ENCODE results near the gene ZBTB40. TPM values are rescaled to one million over a fixed set of nuclear protein-coding genes. Genes with fewer than 3 reads are reported as not detected.

ZBTB40 gene
- total RNA-seq, 6 experiments from 2014 or later, result 6.2 to 7.6 (median 7.0) TPM

DNA sequence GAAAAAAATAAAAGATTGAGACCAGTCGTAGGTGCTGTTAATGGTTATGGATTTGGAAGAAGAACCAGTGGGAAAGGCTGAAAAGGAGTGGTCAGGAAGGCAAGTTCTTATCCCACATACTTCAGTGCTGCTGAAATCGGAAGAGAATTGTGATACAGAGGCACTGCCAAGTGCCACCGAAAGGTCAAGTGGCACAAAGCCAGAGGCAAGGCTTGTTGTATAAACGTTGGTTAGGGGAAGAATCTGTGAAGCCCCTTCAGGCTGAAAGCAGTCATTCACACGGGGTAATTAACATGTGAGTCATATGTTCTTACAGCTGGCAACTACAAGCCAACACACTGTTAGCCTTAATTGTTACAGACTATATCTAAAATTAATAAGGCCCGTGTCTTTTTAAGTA, 48.8 kb downstream of the ZBTB40 start:
- DNase-seq (peak in 2 of 3 donors; percentile 57 to 62), ATAC-seq (peak; percentile 61 to 79 (median 70))
- intact Hi-C loops (cut with DNase I), result no loop called here
- TF ChIP-seq POLR2A (IDR thresholded peaks at IDR 0.05), result no peak
- TF ChIP-seq, protein P1, sequence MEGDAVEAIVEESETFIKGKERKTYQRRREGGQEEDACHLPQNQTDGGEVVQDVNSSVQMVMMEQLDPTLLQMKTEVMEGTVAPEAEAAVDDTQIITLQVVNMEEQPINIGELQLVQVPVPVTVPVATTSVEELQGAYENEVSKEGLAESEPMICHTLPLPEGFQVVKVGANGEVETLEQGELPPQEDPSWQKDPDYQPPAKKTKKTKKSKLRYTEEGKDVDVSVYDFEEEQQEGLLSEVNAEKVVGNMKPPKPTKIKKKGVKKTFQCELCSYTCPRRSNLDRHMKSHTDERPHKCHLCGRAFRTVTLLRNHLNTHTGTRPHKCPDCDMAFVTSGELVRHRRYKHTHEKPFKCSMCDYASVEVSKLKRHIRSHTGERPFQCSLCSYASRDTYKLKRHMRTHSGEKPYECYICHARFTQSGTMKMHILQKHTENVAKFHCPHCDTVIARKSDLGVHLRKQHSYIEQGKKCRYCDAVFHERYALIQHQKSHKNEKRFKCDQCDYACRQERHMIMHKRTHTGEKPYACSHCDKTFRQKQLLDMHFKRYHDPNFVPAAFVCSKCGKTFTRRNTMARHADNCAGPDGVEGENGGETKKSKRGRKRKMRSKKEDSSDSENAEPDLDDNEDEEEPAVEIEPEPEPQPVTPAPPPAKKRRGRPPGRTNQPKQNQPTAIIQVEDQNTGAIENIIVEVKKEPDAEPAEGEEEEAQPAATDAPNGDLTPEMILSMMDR (IDR thresholded peaks at IDR 0.05), result peak in 1 of 4 donors; percentile 4
- 19% methylated on average over 6 of the region's 6 CpGs for WGBS (ENCODE audit: insufficient coverage, low coverage, low lambda C conversion rate, missing lambda C conversion rate)
- H3K27me3 ChIP-seq, result no peaks in the 10 kb centered on the region
- no peak overlapping the region for H3K4me3 ChIP-seq
- H3K27ac ChIP-seq, result no peak overlapping the region
- H3K9me3 ChIP-seq, result no peaks in the 10 kb centered on the region
- H3K4me1 ChIP-seq, result peaks cover 0 to 29% (median 8%) of the 10 kb centered on the region in 4 donors
- no peaks in the 10 kb centered on the region for H3K36me3 ChIP-seq

DNA sequence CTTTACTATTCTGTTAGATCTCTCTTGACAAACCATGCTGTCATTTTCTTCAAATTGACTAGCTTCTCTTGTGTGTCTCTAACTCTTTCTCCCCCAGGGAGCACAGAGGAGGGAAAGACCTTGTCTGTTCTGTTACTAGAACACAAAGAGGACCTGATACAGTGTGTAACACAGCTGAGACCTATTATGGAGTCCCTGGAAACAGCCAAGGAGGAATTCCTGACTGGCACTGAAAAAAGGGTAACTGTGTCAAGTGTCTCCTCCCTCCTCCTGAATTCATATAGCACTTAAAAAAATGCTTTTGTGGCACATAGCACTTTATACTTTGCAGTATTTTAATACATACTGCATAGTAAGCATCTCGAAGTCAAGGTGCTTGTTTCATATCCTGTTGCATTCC, 50.6 kb downstream of the ZBTB40 start:
- DNase-seq, result no peak
- no peak for ATAC-seq
- Histone ChIP-seq H3K4me1 (peaks cover 0 to 29% (median 8%) of the 10 kb centered on the region in 4 donors), H3K27ac (no peak overlapping the region), H3K4me3 (no peak overlapping the region), H3K27me3 (no peaks in the 10 kb centered on the region), H3K9me3 (no peaks in the 10 kb centered on the region), H3K36me3 (peaks cover 0 to 6% (median 0%) of the 10 kb centered on the region in 4 donors)
- intact Hi-C loops (cut with DNase I), result no loop called here
- TF ChIP-seq POLR2A (IDR thresholded peaks at IDR 0.05), result no peak
- TF ChIP-seq, protein P1 (IDR thresholded peaks at IDR 0.05), result no peak
- WGBS (ENCODE audit: insufficient coverage, low coverage, low lambda C conversion rate, missing lambda C conversion rate), result 100% methylated on average over 1 of the region's 1 CpG

DNA sequence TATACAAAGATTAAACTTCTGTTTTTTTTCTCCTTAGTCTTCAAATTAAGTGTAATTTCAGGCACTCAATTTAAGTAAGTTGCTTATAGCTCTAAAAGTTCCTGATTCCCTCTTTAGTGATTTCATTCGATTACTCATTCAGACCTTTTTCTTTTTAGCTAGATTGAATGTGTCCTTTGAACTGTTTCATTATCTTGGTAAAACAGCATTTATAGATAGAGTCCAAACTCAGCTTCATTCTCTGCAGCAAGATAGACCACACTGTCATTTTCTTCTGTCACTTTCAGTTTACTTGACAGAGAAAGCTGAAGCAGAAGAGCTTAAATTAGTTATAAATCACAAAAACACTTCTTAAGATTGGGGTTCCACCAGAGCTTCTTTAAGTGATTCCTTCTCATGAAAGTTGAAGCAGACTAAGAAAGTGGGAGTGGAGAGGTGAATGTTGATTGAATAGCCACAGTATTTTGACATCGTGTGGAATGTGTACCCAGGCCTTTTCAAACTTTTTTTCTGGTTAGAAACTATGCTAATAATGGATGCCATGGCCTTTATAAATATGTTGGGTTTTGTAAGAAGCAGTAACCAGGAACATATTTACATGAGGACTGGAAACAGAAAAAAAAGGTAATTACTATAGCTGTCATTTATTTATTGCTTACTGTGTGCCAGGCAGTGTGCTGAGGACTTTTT, 52.2 kb downstream of the ZBTB40 start:
- Histone ChIP-seq H3K9me3 (no peaks in the 10 kb centered on the region), H3K4me1 (peaks cover 0 to 29% (median 8%) of the 10 kb centered on the region in 4 donors), H3K27me3 (no peaks in the 10 kb centered on the region), H3K36me3 (peaks cover 0 to 22% (median 1%) of the 10 kb centered on the region in 4 donors), H3K27ac (peak overlapping the region in 1 of 3 donors; percentile 2), H3K4me3 (no peak overlapping the region)
- WGBS (ENCODE audit: insufficient coverage, low coverage, low lambda C conversion rate, missing lambda C conversion rate), result 25% methylated on average over 2 of the region's 2 CpGs
- intact Hi-C loops (cut with DNase I), result no loop called here
- DNase-seq (no peak), ATAC-seq (peak; percentile 45 to 75 (median 62))
- TF ChIP-seq POLR2A (IDR thresholded peaks at IDR 0.05), result no peak
- TF ChIP-seq, protein P1 (IDR thresholded peaks at IDR 0.05), result no peak

DNA sequence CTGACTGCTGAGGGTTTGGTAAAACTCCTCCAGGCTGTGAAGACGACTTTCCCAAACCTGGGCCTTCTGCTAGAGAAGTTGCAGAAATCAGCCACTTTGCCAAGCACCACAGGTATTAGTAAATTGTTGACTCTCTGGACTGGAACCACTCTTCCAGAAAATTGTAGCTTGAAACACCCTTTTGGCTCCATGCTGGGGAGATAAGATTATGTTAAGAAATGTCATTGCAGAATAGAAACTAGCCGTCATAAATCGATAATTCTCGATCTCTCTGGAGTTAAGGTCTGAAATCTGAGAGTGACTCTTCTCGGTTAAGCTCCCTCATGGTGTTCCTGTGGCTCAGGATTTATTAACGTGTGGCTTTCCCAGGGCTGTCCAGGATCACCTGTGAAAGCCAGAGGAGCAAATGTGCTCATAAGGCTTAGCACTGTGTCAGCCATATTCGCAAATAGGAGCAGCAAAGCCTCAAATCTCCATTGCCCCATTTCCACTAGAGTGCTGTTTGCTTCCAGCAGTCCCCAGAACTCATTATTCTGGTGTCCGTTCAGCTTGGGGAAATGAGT, 54.6 kb downstream of the ZBTB40 start:
- intact Hi-C loops (cut with DNase I), result no loop called here
- H3K27ac ChIP-seq, result no peak overlapping the region
- peaks cover 0 to 39% (median 17%) of the 10 kb centered on the region in 4 donors for H3K36me3 ChIP-seq
- TF ChIP-seq, protein P1 (IDR thresholded peaks at IDR 0.05), result no peak
- TF ChIP-seq POLR2A (IDR thresholded peaks at IDR 0.05), result no peak
- H3K4me1 ChIP-seq, result peaks cover 0 to 16% (median 5%) of the 10 kb centered on the region in 4 donors
- no peaks in the 10 kb centered on the region for H3K27me3 ChIP-seq
- DNase-seq (no peak), ATAC-seq (peak in 2 of 4 donors; percentile 51 to 66)
- H3K9me3 ChIP-seq, result no peaks in the 10 kb centered on the region
- WGBS (ENCODE audit: insufficient coverage, low coverage, low lambda C conversion rate, missing lambda C conversion rate), result 75% methylated on average over 7 of the region's 8 CpGs
- H3K4me3 ChIP-seq, result no peak overlapping the region
